C4-2B (cell line): ENCODE measurements around the gene DNAH7.

Source experiments
- CTCF ChIP-seq: fragments of 450-650 bp; conservative IDR thresholded peaks from 2 replicates; pipeline ENCODE4 v1.5.1; 2017; ENCODE audit warnings: mild to moderate bottlenecking
- ZFX ChIP-seq: fragments of 450-650 bp; IDR thresholded peaks from 2 replicates; pipeline ENCODE4 v1.6.1; 2017

GRCh38 chr2:196108604-196109003 is 40.0 kb upstream of the DNAH7 start:
- no peak for TF ChIP-seq CTCF
- no peak for TF ChIP-seq ZFX
